ENCODE data around the gene DCTD.

GRCh38 chr4:182862921-182863320, 54.3 kb downstream of the DCTD start:
- TF ChIP-seq GABPB1 (CRISPR knock-in tag; IDR thresholded peaks at IDR 0.05) (no peak), TGIF2 (CRISPR knock-in tag; IDR thresholded peaks at IDR 0.05) (no peak)

All from HepG2 (cell line).